ENCODE results near the gene OR10A3.

Gene OR10A3

DNA sequence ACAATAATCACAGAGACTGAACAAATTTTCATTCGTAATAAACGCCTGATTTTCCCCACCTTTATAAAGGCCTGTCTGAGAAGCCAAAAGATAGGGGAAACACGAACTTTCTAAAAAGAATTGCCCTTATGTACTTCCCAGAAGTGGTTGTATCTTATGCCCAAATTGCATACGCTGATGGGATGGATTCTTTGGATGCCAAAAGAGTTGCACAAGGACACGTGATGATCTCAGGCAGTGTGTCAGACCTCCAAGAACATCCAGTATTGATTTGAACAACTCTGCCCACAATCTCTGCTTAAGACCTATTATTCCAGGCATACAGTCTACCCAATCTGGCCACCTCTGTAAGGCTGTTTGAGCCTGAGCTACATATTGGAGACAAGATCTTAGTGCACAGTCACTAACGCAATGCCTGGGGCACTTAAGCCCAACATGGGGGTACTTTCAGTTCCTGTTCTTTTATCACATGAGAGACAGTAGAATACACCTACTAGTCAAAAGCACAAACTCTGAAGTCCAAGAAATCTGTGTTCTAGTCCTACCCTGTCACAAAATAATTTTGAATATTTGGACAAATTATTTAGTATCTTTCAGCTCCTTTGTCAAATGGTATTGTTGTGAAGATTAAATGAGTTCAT, 49.3 kb downstream of the OR10A3 start:
- DNase-seq (ENCODE audit: low read depth in 2 of 2) = no peak

DNA sequence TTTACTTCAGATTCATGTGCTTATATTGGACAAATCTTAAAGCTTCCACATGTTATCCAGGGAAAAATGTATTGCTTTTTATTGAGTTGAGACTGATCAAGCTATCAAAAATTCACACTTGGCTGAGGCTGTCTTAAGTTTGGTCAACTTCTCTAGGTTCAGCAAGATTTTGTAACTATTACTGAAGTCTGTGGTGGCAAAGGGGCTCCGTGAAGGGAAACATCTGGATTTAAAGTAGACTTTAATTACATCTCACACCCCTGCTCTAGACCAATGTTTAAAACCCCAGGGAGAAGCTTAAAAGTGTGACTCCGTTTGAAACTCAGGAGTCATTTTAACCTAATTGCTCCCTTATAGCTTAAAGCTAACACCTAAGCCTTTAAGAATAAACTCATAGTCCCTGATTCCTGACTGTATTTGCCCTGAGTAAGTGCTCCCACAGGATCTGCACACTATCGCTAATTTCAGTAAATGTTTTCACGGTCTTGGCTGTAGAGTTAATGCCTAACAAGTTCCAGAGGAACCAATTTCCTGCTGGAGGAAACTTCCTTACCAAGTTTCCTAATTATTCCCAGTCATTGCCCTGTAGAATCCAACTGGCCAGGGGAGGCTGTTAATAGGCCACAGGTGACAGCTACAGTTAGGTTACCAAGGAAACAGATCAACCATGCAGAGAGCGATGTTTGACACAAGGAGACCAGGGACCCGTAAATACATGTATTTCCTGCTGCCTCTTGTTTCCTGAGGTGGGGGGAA, 50.9 kb downstream of the OR10A3 start:
- no peak for DNase-seq (ENCODE audit: low read depth in 2 of 2)

DNA sequence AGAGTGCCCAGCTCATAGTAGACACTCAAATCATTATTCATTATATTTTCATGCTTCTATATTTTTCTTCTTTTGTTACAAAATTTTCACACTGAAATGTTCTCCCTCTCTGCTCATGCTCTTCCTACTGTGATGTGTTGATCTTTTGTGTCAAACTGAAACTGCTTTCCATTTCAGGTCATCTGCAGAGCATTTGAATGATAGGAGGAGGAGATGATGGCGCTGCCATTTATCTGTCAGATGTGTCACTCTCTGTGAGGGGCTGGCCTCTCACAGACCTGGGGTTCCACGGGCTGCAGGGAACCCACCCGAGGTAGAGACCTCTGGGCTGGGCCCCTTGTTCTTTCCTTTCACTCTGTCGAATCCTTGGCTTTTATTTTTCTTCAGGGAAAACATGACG, 51.5 kb downstream of the OR10A3 start:
- DNase-seq (ENCODE audit: low read depth in 2 of 2) = no peak

Data from stimulated activated CD8-positive, alpha-beta memory T cell treated with anti-CD3 and anti-CD28 coated beads, Interleukin-7, amount 100 ng/mL, for 4 hours (primary cell).